Pulmonary artery endothelial cell (primary cell): ENCODE data around the gene ZCCHC24. TPM values are rescaled to one million over a fixed set of nuclear protein-coding genes. Genes with fewer than 3 reads are reported as not detected.

Source experiments
- DNase-seq: peaks from one replicate; pipeline ENCODE4 v3.0.0-alpha.2; 2011; ENCODE audit warnings: low read depth, low spot score
- total RNA-seq: library from RNA; depleted of rRNA; stranded (reverse); fragments of >200 nt; gene quantifications from 2 replicates; pipeline ENCODE4 v1.2.3, GENCODE V29; 2014

ZCCHC24 gene
- total RNA-seq, 1 donor from 2014 or later, result 5.1 TPM

- no peak for DNase-seq
Observed at GRCh38 chr10:79472951-79473350, 27.5 kb upstream of the ZCCHC24 start.

- DNase-seq, result no peak
Observed at GRCh38 chr10:79472449-79472848, 27.0 kb upstream of the ZCCHC24 start.

- DNase-seq, result no peak
Observed at GRCh38 chr10:79471776-79472175, 26.4 kb upstream of the ZCCHC24 start.

- DNase-seq, result no peak
Observed at GRCh38 chr10:79470096-79470495, 24.7 kb upstream of the ZCCHC24 start.

GRCh38 chr10:79468841-79469585 lies 23.6 kb upstream of the ZCCHC24 start:
- no peak for DNase-seq

- no peak for DNase-seq
Observed at GRCh38 chr10:79468015-79468560, 22.7 kb upstream of the ZCCHC24 start.

GRCh38 chr10:79465341-79465740 lies 19.9 kb upstream of the ZCCHC24 start:
- DNase-seq, result no peak

- no peak for DNase-seq
Observed at GRCh38 chr10:79463578-79464496, 18.4 kb upstream of the ZCCHC24 start.

- DNase-seq, result no peak
Observed at GRCh38 chr10:79460687-79461086, 15.3 kb upstream of the ZCCHC24 start.

GRCh38 chr10:79459243-79459642 lies 13.8 kb upstream of the ZCCHC24 start:
- DNase-seq, result no peak

- no peak for DNase-seq
Observed at GRCh38 chr10:79458483-79458882, 13.1 kb upstream of the ZCCHC24 start.

- DNase-seq, result no peak
Observed at GRCh38 chr10:79457256-79457785, 11.9 kb upstream of the ZCCHC24 start.

GRCh38 chr10:79454259-79454658 lies 8.8 kb upstream of the ZCCHC24 start:
- no peak for DNase-seq

- DNase-seq, result no peak
Observed at GRCh38 chr10:79453392-79453791, 8.0 kb upstream of the ZCCHC24 start.

GRCh38 chr10:79452174-79452611 lies 6.8 kb upstream of the ZCCHC24 start:
- no peak for DNase-seq

GRCh38 chr10:79451046-79451699 lies 5.7 kb upstream of the ZCCHC24 start:
- no peak for DNase-seq

GRCh38 chr10:79449181-79450146 lies 4.0 kb upstream of the ZCCHC24 start:
- DNase-seq, result no peak

GRCh38 chr10:79448732-79449049 lies 3.3 kb upstream of the ZCCHC24 start:
- DNase-seq, result no peak

- no peak for DNase-seq
Observed at GRCh38 chr10:79447911-79448731, 2.7 kb upstream of the ZCCHC24 start.
